Prostate gland (tissue), 2 donors: Measurements from ENCODE around the gene RHEB. TPM values are rescaled to one million over a fixed set of nuclear protein-coding genes. Genes with fewer than 3 reads are reported as not detected.
A peak's percentile ranks its signal among the peaks of the same experiment; 100 is the strongest.

Experiments used
- DNase-seq: peaks from one replicate; pipeline ENCODE4 v3.0.0-alpha.2; 2019; ENCODE audit warnings: low spot score
- H3K27ac ChIP-seq, 2 donors: fragments of 200-600 bp; sonication (generic); 2 replicates each; pipeline ENCODE4 v1.5.1; 2017 to 2019
- H3K27me3 ChIP-seq: fragments of 200-600 bp; sonication (generic); replicated peaks from 2 replicates; pipeline ENCODE4 v1.5.1; 2019; ENCODE audit not compliant: insufficient read depth
- H3K36me3 ChIP-seq, 2 donors: fragments of 200-600 bp; sonication (generic); 1 replicate in 1 of 2; 2 replicates in 1 of 2; pipeline versions ENCODE4 v1.5.1 to v1.8.1; 2017 to 2019
- H3K4me1 ChIP-seq: fragments of 200-600 bp; sonication (generic); replicated peaks from 2 replicates; pipeline ENCODE4 v1.5.1; 2019
- H3K4me3 ChIP-seq, 2 donors: fragments of 200-600 bp; sonication (generic); 2 replicates each; pipeline ENCODE4 v1.5.1; 2017 to 2019
- H3K9me3 ChIP-seq: fragments of 200-600 bp; sonication (generic); 2 replicates; pipeline ENCODE4 v1.5.1; 2017
- CTCF ChIP-seq, 4 experiments: fragments of 200-600 bp in 2 of 4; fragments of 450-650 bp in 2 of 4; sonication (generic) in 2 of 4; IDR thresholded peaks; 1 replicate in 3 of 4; 2 replicates in 1 of 4; pipeline ENCODE4 v1.5.1; 2016 to 2019; ENCODE audit warnings: antibody characterized with exemption in 4 of 4, mild to moderate bottlenecking in 2 of 4, moderate library complexity in 2 of 4
- POLR2A ChIP-seq: fragments of 450-650 bp; IDR thresholded peaks from one replicate; pipeline ENCODE4 v1.6.1; 2016; ENCODE audit warnings: antibody characterized with exemption, mild to moderate bottlenecking
- POLR2AphosphoS5 ChIP-seq: sonication (generic); formaldehyde crosslinking; IDR thresholded peaks from one replicate; pipeline ENCODE4 v1.6.1; 2017; ENCODE audit warnings: antibody characterized with exemption
- WGBS: methylation state at CpG from one replicate; pipeline ENCODE4 v1.1.5; 2018; 5-methylcytosine and 5-hydroxymethylcytosine counted together
- intact Hi-C: fragments of 100-400 bp; cut with DNase I; formaldehyde crosslinking; loops from one replicate; pipeline ENCODE4 v1.14.2; 2022
- total RNA-seq, 2 donors: library from RNA; depleted of rRNA; stranded (reverse); fragments of >200 nt; gene quantifications; one replicate each; pipeline ENCODE4 v1.1.0, GENCODE V29; 2016

Gene RHEB
- total RNA-seq, 2 donors from 2014 or later: 59.3 to 63.1 TPM

DNA sequence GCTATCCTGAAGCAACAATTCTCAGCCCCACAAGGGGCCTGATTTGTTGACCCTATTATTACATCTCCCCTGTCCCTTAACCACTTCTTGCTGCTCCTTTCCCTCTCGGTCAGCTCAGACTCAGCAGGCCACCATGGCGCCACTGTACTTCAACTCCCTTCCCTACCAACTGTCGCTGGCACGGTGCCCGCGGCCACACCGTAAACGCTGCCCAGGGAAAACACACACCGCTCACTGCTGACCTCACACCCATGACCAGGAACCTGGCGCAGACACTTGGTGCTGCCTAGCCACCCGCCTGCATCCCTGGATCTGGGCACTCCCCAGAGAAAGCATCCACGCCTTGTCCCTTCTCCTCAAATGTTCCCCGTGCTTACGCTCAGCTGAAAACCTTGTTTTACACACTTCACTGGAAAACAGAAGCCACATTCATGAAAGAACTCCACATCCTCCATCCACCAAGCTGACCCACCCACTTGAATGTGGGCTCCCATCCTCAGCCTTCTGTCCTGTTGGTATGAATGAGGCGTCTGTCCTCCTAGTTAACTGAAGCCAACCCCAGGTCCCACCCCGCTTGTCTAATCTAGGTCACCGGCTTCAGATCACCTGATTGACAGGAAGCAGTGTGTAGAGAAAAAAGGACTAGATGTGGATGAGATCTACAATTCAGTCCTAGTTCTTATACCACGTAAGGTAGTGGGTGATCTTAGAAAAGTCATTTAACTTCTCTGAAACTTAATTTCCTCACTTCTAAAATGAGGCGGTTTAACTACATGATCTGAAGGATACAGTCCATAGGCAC lies 51.3 kb downstream of the RHEB start:
- TF ChIP-seq CTCF (IDR thresholded peaks at IDR 0.05) (no peak), POLR2AphosphoS5 (no peak), POLR2A (no peak)
- DNase-seq: no peak
- no peak overlapping the region for H3K4me3 ChIP-seq
- H3K9me3 ChIP-seq: no peaks in the 10 kb centered on the region
- intact Hi-C loops: loop anchor here (10.0 kb wide), 1 partner anchor 156 kb away; no protein-coding TSS in a partner anchor
- no peaks in the 10 kb centered on the region for H3K27me3 ChIP-seq
- H3K27ac ChIP-seq: no peak overlapping the region
- WGBS: 93% methylated on average over 19 of the region's 19 CpGs
- no peaks in the 10 kb centered on the region for H3K4me1 ChIP-seq
- peaks cover 0 to 2% of the 10 kb centered on the region in 2 donors for H3K36me3 ChIP-seq

- no peak for DNase-seq
- TF ChIP-seq CTCF (IDR thresholded peaks at IDR 0.05) (no peak), POLR2A (no peak), POLR2AphosphoS5 (no peak)
- peaks cover 0 to 2% of the 10 kb centered on the region in 2 donors for H3K36me3 ChIP-seq
- H3K9me3 ChIP-seq: no peaks in the 10 kb centered on the region
- H3K4me3 ChIP-seq: no peak overlapping the region
- H3K27me3 ChIP-seq: no peaks in the 10 kb centered on the region
- intact Hi-C loops: loop anchor here (10.0 kb wide), 1 partner anchor 160 kb away; no protein-coding TSS in a partner anchor
- H3K27ac ChIP-seq: no peak overlapping the region
- WGBS: 90% methylated on average over 8 of the region's 8 CpGs
- H3K4me1 ChIP-seq: peaks cover 5% of the 10 kb centered on the region
These were observed 54.5 kb downstream of the RHEB start for GRCh38 chr7:151465169-151465568.

DNA sequence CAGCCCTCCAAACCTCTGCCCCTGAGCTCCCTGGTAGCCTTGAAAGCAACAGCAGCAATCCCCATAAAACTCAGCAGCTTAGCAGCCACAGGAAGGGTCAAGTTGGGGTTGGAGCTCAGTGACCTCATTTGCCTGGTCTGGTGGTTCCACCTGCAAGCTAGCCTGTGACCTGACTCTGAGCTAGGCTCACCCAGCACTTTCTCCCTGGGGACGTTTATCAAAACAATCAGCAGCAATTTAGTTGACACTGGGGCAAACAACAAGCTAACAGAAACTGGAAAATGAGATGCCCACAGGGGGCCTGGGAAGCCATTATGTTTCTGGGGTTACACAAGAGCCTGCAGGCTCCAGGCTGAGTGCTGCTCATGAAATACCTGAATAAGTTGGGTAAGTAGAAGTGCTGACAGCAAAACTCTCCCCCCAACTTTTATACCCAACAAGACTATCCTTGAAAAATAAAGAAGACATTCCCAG lies 57.4 kb downstream of the RHEB start:
- no peak overlapping the region for H3K27ac ChIP-seq
- H3K27me3 ChIP-seq: no peaks in the 10 kb centered on the region
- no peak for TF ChIP-seq POLR2AphosphoS5
- no peak for TF ChIP-seq CTCF (IDR thresholded peaks at IDR 0.05)
- no peak for TF ChIP-seq POLR2A
- peaks cover 0 to 2% of the 10 kb centered on the region in 2 donors for H3K36me3 ChIP-seq
- no peak overlapping the region for H3K4me3 ChIP-seq
- peaks cover 5% of the 10 kb centered on the region for H3K4me1 ChIP-seq
- no peaks in the 10 kb centered on the region for H3K9me3 ChIP-seq
- WGBS: 80% methylated on average over 1 of the region's 1 CpG
- intact Hi-C loops: loop anchor here (5.0 to 10.0 kb wide), 3 partner anchors 162 to 295 kb away; no protein-coding TSS in a partner anchor
- no peak for DNase-seq

GRCh38 chr7:151461942-151462230 lies 57.8 kb downstream of the RHEB start:
- Histone ChIP-seq H3K36me3 (peaks cover 0 to 2% of the 10 kb centered on the region in 2 donors), H3K27ac (peak overlapping the region in 1 of 2 donors; percentile 81), H3K27me3 (no peaks in the 10 kb centered on the region), H3K4me3 (no peak overlapping the region), H3K4me1 (peaks cover 5% of the 10 kb centered on the region), H3K9me3 (no peaks in the 10 kb centered on the region)
- DNase-seq: no peak
- 60% methylated on average over 4 of the region's 4 CpGs for WGBS
- intact Hi-C loops: loop anchor here (2.0 to 10.0 kb wide), 4 partner anchors 57 to 295 kb away; partner anchors contain the start of gene RHEB
- TF ChIP-seq CTCF (IDR thresholded peaks at IDR 0.05): no peak
- TF ChIP-seq POLR2A: no peak
- no peak for TF ChIP-seq POLR2AphosphoS5
